HUDEP-2 (cell line): ENCODE measurements around the gene ANO10.
A peak's percentile ranks its signal among the peaks of the same experiment; 100 is the strongest.
"Not testable (repeated sequence)": the region's sequence is repeated elsewhere in the genome, so short reads cannot be mapped to it uniquely, and the experiment has no call there.

Experiments
- DNase-seq, 76 experiments: peaks; one replicate each; lab custom pipeline; 2025; ENCODE audit not compliant: unreplicated experiment in 76 of 76; lab: John Stamatoyannopoulos, UW

Gene ANO10

GRCh38 chr3:43584043-43584826 is 37.6 kb downstream of the ANO10 start:
- DNase-seq, result no peak

GRCh38 chr3:43583481-43583880 is 38.3 kb downstream of the ANO10 start:
- DNase-seq, result no peak

- DNase-seq, result no peak
Measured at GRCh38 chr3:43582866-43583265, 38.9 kb downstream of the ANO10 start.

- no peak for DNase-seq
Measured at GRCh38 chr3:43581343-43581742, 40.5 kb downstream of the ANO10 start.

- no peak for DNase-seq
Measured at GRCh38 chr3:43580181-43580580, 41.6 kb downstream of the ANO10 start.

- DNase-seq, result no peak
Measured at GRCh38 chr3:43573576-43573975, 48.2 kb downstream of the ANO10 start.

- not testable (repeated sequence) for DNase-seq
Measured at GRCh38 chr3:43565661-43566341, 56.0 kb downstream of the ANO10 start.

- no peak for DNase-seq
Measured at GRCh38 chr3:43559961-43560360, 61.9 kb downstream of the ANO10 start.

GRCh38 chr3:43558171-43558570 is 63.6 kb downstream of the ANO10 start:
- DNase-seq, result no peak

- no peak for DNase-seq
Measured at GRCh38 chr3:43549626-43550290, 72.1 kb downstream of the ANO10 start.

GRCh38 chr3:43544277-43544676 is 77.5 kb downstream of the ANO10 start:
- peak in 32 of 76 experiments; percentile 7 to 67 (median 42) for DNase-seq

GRCh38 chr3:43542328-43543043 is 79.3 kb downstream of the ANO10 start:
- no peak for DNase-seq

GRCh38 chr3:43540624-43541023 is 81.2 kb downstream of the ANO10 start:
- no peak for DNase-seq

- DNase-seq, result no peak
Measured at GRCh38 chr3:43539321-43539720, 82.5 kb downstream of the ANO10 start.

- no peak for DNase-seq
Measured at GRCh38 chr3:43537225-43537624, 84.6 kb downstream of the ANO10 start.

- no peak for DNase-seq
Measured at GRCh38 chr3:43534675-43535074, 87.1 kb downstream of the ANO10 start.

GRCh38 chr3:43533009-43533408 is 88.8 kb downstream of the ANO10 start:
- DNase-seq, result no peak

GRCh38 chr3:43531835-43532234 is 90.0 kb downstream of the ANO10 start:
- DNase-seq, result no peak

- DNase-seq, result no peak
Measured at GRCh38 chr3:43528498-43529099, 93.2 kb downstream of the ANO10 start.

GRCh38 chr3:43526956-43527355 is 94.9 kb downstream of the ANO10 start:
- DNase-seq, result no peak
